ENCODE measurements around the gene EPPIN. TPM values are rescaled to one million over a fixed set of nuclear protein-coding genes. Genes with fewer than 3 reads are reported as not detected.
A peak's percentile ranks its signal among the peaks of the same experiment; 100 is the strongest.

The EPPIN gene
- total RNA-seq, 1 donor from 2014 or later, result not detected

DNA sequence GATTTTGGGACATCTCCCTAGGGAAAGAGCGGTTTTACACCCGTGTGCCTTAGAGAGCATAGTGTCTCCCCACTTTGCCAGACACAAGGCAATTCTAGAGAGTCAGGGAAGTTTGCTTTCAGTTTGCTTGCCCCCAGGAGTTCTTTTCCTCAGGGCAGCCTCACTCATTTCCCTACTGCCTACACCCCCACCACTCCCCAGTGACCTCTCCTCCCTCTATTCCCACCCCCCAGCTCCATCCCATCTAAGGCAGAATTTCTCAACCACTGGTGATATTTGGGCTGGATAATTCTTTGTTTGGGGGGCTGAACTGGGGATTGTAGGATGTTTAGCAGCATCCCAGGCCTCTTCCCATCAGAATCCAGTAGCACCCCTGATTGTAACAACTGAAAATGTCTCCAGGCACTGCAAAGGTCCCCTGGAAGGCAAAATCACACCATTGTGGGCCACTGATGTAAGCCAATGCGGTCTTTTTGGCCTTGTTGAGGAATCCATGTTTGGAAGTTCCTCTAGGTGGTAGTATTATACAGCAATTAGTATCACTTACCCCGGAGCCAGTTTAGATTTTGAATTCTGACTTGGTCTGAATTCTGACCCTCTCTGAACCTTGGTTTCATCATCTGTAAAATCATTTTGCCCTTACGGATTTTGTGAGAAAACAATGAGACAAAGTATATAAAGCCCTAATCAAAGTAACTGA lies 1.3 kb downstream of the EPPIN start:
- DNase-seq (no peak), ATAC-seq (ENCODE audit: poor library complexity) (no peak)
- intact Hi-C loops (cut with DNase I), result no loop called here

GRCh38 chr20:45545351-45545750 lies 1.9 kb downstream of the EPPIN start:
- DNase-seq (no peak), ATAC-seq (ENCODE audit: poor library complexity) (no peak)
- intact Hi-C loops (cut with DNase I), result no loop called here

GRCh38 chr20:45539382-45539781 lies 7.8 kb downstream of the EPPIN start, which contains the start of gene WFDC6:
Gene WFDC6 (minus strand): TSS chr20:45539482. CDS start chr20:45539407, 75 bp downstream.
- intact Hi-C loops (cut with DNase I), result no loop called here
- no peak for ATAC-seq (ENCODE audit: poor library complexity)
- DNase-seq, result no peak

- no peak for DNase-seq
- no peak for ATAC-seq (ENCODE audit: poor library complexity)
- intact Hi-C loops (cut with DNase I), result no loop called here
These were observed 8.9 kb downstream of the EPPIN start for GRCh38 chr20:45538209-45538799.

- DNase-seq (no peak), ATAC-seq (ENCODE audit: poor library complexity) (no peak)
- intact Hi-C loops (cut with DNase I), result no loop called here
These were observed 19.9 kb downstream of the EPPIN start for GRCh38 chr20:45527294-45527693.

GRCh38 chr20:45523821-45524220 lies 23.4 kb downstream of the EPPIN start:
- intact Hi-C loops (cut with DNase I), result no loop called here
- ATAC-seq (ENCODE audit: poor library complexity) (no peak), DNase-seq (no peak)

DNA sequence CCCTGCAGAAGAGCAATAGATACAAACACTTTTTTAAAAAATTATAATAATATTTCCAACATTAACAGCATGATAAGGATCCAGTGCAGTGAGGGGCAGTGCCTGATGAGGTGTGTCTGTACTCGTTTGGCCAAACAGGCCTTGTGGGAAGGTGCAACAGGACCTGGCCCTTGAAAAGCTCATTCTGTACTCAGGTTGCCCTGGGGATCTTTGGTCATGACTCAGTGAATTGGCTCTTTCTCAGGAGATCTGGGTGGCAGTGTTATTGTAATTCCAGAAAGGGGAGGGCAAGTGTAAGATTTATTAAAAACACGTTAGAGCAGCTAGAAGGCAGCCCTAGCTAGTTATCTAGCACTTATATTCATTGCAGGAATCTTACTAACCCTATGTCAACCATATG lies 28.9 kb downstream of the EPPIN start:
- DNase-seq (no peak), ATAC-seq (ENCODE audit: poor library complexity) (no peak)
- intact Hi-C loops (cut with DNase I), result no loop called here

DNA sequence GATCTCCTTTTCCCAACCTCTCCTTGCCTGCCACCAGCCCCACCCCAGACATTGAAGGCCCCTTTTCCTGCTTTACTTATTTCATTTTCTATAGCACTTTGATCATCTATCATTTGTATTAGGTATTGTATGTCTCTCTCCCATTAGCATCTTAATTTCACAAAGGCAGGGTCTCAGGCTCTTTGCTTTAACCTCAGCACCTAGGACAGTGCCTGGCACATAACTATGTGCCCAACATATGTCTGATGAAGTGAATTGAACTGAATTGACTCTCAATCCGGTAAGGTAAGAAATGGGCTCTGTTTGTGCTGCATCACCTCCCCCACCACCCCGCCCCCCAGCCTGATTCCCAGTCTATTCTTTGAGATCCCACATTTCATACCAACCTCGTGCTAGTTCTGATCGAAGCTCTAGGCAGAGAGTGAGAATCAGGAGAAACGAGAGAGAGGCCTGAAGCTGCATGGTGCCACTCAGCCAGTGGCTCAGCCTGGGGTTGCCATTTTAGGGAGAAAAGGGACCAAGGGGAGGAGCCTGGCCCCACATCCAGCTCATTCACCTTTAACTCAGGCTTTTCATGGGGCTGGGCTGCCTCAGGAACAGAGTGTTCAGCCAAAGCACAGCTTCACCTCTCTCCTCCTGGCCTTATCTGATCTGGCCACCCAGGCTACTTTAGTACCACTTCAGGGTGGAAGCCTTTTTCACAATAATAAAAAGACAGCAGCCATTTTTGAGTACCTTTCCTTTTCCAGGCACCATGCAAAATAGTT lies 31.9 kb downstream of the EPPIN start, which contains the start of gene SPINT3:
SPINT3 (minus strand) TSS at position 476 of the 767 bp plus-strand sequence; CDS start at position 462, 14 bp downstream.
- no peak for ATAC-seq (ENCODE audit: poor library complexity)
- no peak for DNase-seq

GRCh38 chr20:45510242-45510862 lies 36.8 kb downstream of the EPPIN start:
- no peak for ATAC-seq (ENCODE audit: poor library complexity)
- no peak for DNase-seq
- intact Hi-C loops (cut with DNase I), result no loop called here

More for the DNA sequence above, 31.9 kb downstream of the EPPIN start, which contains the start of gene SPINT3:
- intact Hi-C loops (cut with DNase I), result no loop called here

- DNase-seq (no peak), ATAC-seq (ENCODE audit: poor library complexity) (no peak)
- intact Hi-C loops (cut with DNase I), result no loop called here
These were observed 38.1 kb downstream of the EPPIN start for GRCh38 chr20:45509091-45509490.

GRCh38 chr20:45508068-45508886 lies 38.9 kb downstream of the EPPIN start:
- ATAC-seq (ENCODE audit: poor library complexity), result no peak
- intact Hi-C loops (cut with DNase I), result no loop called here
- no peak for DNase-seq

DNA sequence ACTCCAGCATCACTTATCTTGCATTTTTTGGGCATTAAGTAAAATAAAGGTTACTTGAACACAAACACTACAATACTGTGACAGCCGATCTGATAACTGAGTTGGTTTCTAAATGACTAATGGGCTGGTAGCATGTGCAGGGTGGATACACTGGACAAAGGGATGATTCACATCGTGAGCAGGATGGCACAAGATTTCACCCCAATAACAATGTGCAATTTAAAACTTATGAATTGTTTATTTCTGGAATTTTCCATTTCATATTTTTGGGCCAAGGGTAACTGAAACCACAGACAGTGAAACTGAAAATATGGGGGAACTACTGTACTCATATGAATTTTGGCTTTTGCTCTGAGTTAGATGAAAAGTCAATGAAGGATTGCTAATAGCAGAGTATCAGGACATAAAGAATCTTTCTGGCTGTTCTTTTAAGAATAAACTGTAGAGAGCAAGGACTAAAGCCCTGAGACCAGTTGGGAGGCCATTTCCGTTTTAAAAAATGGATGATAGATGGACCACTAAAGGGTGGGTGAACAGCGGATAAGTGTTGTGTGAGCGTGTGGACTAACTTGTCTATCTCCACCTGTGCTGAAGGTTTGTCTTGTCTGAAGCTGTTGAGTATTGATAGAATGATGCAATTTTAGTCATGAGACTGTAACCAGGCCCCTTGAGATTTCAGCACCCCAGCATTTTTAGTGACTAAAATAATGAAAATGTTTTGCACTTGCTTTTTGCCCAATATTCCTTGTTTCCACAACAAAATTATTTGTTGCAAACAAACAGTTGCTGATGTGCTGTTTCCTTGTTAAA lies 40.0 kb downstream of the EPPIN start:
- ATAC-seq (ENCODE audit: poor library complexity), result no peak
- intact Hi-C loops (cut with DNase I), result no loop called here
- DNase-seq, result no peak

DNA sequence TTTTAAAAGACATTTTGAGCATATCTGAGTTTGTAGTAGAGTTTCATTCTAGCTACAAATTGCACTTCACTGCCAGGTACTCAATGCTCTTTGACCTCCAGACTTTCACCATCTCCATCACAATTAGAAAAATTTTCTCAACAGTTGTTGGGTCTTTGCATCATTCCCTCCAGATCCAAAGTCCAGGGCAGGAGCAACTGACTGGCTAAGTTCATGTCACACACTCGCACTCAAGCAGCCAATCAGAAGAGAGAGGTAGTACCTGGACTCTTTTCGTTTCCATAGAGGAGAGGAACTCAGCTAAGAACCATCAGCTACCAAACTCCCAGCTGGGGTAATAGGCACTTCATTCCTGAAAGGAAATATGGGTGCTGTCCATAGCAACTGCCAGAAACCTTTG lies 40.8 kb downstream of the EPPIN start:
- intact Hi-C loops (cut with DNase I), result no loop called here
- ATAC-seq (ENCODE audit: poor library complexity) (no peak), DNase-seq (no peak)

- ATAC-seq (ENCODE audit: poor library complexity) (no peak), DNase-seq (no peak)
- intact Hi-C loops (cut with DNase I), result no loop called here
These were observed 43.8 kb downstream of the EPPIN start for GRCh38 chr20:45503403-45503802.

DNA sequence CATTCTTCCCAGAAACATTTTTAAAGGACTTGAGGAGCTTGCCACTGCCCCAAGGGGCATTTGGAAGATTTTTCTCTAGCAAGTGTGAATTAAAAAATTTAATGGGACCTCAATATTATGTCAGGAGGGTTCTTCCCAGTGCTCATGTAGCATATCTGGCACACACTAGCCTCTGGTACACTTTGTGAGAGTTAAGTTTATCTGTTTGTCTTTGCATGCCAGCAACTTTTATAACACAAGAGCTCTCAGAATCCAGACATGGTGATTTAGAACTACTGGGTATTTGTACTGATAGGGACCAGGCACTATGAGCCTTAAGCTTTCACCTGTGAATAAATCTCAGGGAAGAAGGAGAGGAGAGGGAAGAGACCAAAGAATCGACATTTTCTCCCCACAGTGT lies 44.6 kb downstream of the EPPIN start:
- ATAC-seq (ENCODE audit: poor library complexity) (no peak), DNase-seq (no peak)
- intact Hi-C loops (cut with DNase I), result no loop called here

DNA sequence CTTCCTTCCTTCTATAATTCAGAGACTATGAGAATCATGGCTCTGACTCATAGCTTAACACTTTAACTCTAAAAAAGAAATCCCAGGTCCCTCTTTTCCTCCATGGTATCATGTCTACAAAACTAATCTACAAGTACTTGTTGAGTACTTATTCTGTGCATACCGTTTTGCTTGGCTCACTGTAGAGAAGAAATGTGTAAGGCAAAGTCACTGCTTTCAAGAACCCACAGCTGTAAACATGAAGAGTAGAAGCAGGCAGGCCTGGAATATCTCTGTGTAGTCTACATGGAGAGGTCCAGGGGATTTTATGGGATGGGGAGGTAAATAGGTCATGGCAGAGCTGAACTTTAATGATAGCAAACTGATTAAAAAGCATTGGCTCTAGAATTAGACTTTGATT lies 45.6 kb downstream of the EPPIN start:
- ATAC-seq (ENCODE audit: poor library complexity) (no peak), DNase-seq (no peak)
- intact Hi-C loops (cut with DNase I), result no loop called here

DNA sequence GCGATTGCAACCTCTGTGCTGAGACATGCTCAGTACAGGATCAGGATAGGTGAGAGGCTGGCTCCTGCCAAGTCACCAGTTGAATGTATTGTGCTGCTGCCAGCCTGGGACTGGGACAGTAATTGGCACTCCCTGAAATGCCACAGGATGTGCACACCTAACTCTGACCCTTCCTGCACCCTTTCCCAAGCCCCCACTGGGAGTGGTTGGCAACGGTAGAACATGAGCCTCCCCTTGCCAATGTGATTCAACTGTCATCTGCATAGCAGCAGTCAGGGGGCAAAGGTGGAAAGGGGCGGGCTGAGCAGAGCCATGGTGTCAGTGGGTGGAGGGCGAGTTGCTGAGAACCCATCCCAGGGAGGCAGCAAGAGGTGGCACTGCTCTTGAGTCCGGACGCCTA lies 47.2 kb downstream of the EPPIN start:
- no peak for DNase-seq
- intact Hi-C loops (cut with DNase I), result no loop called here
- ATAC-seq (ENCODE audit: poor library complexity), result peak; percentile 45
